ENCODE measurements around the gene RNF166. TPM values are rescaled to one million over a fixed set of nuclear protein-coding genes. Genes with fewer than 3 reads are reported as not detected.

The RNF166 gene
- total and polyA plus RNA-seq, 2 donors (not counting 3 experiments of a cell fraction or from before 2014, with no cell fraction given): 27.6 to 38.8 TPM

Small RNA genes lying within 50 kb of the gene (microRNA-seq; reads per million reads assigned to microRNA genes)
- gene MIR4722 (ENCODE audit: borderline number of aligned reads, borderline replicate concordance): not detected

Other genes with a start within 250 kb of the RNF166 start
- 52.8 and 59.6 TPM in 2 replicates for gene ZC3H18, start 136.0 kb downstream of the RNF166 start, total RNA-seq
- 12.1 and 12.7 TPM in 2 replicates for gene ZC3H18, start 136.0 kb downstream of the RNF166 start, polyA plus RNA-seq
- gene IL17C, start 67.8 kb downstream of the RNF166 start, total RNA-seq: not detected in 2 replicates
- 0.14 and 0.17 TPM in 2 replicates for gene IL17C, start 67.8 kb downstream of the RNF166 start, polyA plus RNA-seq
- gene CYBA, start 55.4 kb downstream of the RNF166 start, total RNA-seq: 37.0 and 45.8 TPM in 2 replicates
- 77.3 and 100 TPM in 2 replicates for gene CYBA, start 55.4 kb downstream of the RNF166 start, polyA plus RNA-seq
- gene MVD, start 43.3 kb downstream of the RNF166 start, total RNA-seq: 117 and 142 TPM in 2 replicates
- gene MVD, start 43.3 kb downstream of the RNF166 start, polyA plus RNA-seq: 60.3 and 64.4 TPM in 2 replicates
- gene SNAI3, start 19.9 kb downstream of the RNF166 start, total RNA-seq: 0.18 and 0.31 TPM in 2 replicates
- gene SNAI3, start 19.9 kb downstream of the RNF166 start, polyA plus RNA-seq: 0.30 and 0.38 TPM in 2 replicates
- 33.7 and 37.5 TPM in 2 replicates for gene CTU2, start 95 bp upstream of the RNF166 start, total RNA-seq
- 26.1 and 30.8 TPM in 2 replicates for gene CTU2, start 95 bp upstream of the RNF166 start, polyA plus RNA-seq
- 306 and 322 TPM in 2 replicates for gene PIEZO1, start 78.8 kb upstream of the RNF166 start, total RNA-seq
- gene PIEZO1, start 78.8 kb upstream of the RNF166 start, polyA plus RNA-seq: 298 and 393 TPM in 2 replicates
- gene CDT1, start 97.4 kb upstream of the RNF166 start, total RNA-seq: 26.5 and 30.6 TPM in 2 replicates
- gene CDT1, start 97.4 kb upstream of the RNF166 start, polyA plus RNA-seq: 15.6 and 19.3 TPM in 2 replicates
- gene APRT, start 105.5 kb upstream of the RNF166 start, total RNA-seq: 148 and 152 TPM in 2 replicates
- 143 and 179 TPM in 2 replicates for gene APRT, start 105.5 kb upstream of the RNF166 start, polyA plus RNA-seq
- gene GALNS, start 150.5 kb upstream of the RNF166 start, total RNA-seq: 32.5 and 40.2 TPM in 2 replicates
- 21.8 and 23.2 TPM in 2 replicates for gene GALNS, start 150.5 kb upstream of the RNF166 start, polyA plus RNA-seq
- gene TRAPPC2L, start 150.7 kb upstream of the RNF166 start, total RNA-seq: 61.9 and 80.0 TPM in 2 replicates
- 131 and 151 TPM in 2 replicates for gene TRAPPC2L, start 150.7 kb upstream of the RNF166 start, polyA plus RNA-seq
- not detected in 2 replicates for gene PABPN1L, start 160.3 kb upstream of the RNF166 start, total RNA-seq
- not detected in 2 replicates for gene PABPN1L, start 160.3 kb upstream of the RNF166 start, polyA plus RNA-seq

All from endothelial cell of umbilical vein (primary cell).